IMR-90 (cell line): Measurements from ENCODE around the gene ANO2. TPM values are rescaled to one million over a fixed set of nuclear protein-coding genes. Genes with fewer than 3 reads are reported as not detected.

Experiments
- ATAC-seq: fragments of 200-7000 bp; cut with Tn5 transposase; 2 replicates; pipeline ENCODE4 v1.9.1; 2020; ENCODE audit warnings: low read depth, mild to moderate bottlenecking, moderate library complexity
- BruUV-seq: library from RNA; stranded (reverse); fragments of 400-500 nt; replicated peaks from 2 replicates; lab custom pipeline; 2021; lab: Mats Ljungman, UMichigan
- CTCF ChIA-PET: fragments of 300-600 bp; formaldehyde crosslinking; extraction: SDS; loops from one replicate; lab custom pipeline; 2021; ENCODE audit warnings: antibody characterized with exemption; lab: Yijun Ruan, JAX
- POLR2A ChIA-PET: fragments of 300-600 bp; sonication (Branson Sonifier 250); formaldehyde crosslinking; loops from one replicate; lab custom pipeline; 2022; ENCODE audit warnings: antibody characterized with exemption; ENCODE audit not compliant: unreplicated experiment; lab: Charles Lee
- DNase-seq: peaks from one replicate; pipeline ENCODE4 v3.0.0; 2013
- H2AFZ ChIP-seq: replicated peaks from 2 replicates; pipeline ENCODE3; 2013; ENCODE audit warnings: low read length, mild to moderate bottlenecking; ENCODE audit not compliant: poor library complexity
- H2AK5ac ChIP-seq: 2 replicates; pipeline ENCODE4 v1.6.1; 2013; ENCODE audit warnings: low read depth, low read length, inconsistent platforms
- H2AK9ac ChIP-seq: replicated peaks from 2 replicates; pipeline ENCODE3; 2013; ENCODE audit warnings: mild to moderate bottlenecking, low read depth, low read length, moderate library complexity; ENCODE audit not compliant: poor library complexity
- H2BK120ac ChIP-seq: 2 replicates; pipeline ENCODE4 v1.6.1; 2013; ENCODE audit warnings: low read depth, low read length, inconsistent platforms
- H2BK15ac ChIP-seq: 3 replicates; pipeline ENCODE4 v1.6.1; 2013; ENCODE audit warnings: low read depth, low read length, inconsistent platforms
- H2BK20ac ChIP-seq: 2 replicates; pipeline ENCODE4 v1.6.1; 2013; ENCODE audit warnings: low read depth, mild to moderate bottlenecking, inconsistent platforms, low read length, moderate library complexity
- H2BK5ac ChIP-seq: 2 replicates; pipeline ENCODE4 v1.6.1; 2013; ENCODE audit warnings: mild to moderate bottlenecking, low read depth, low read length, inconsistent platforms; ENCODE audit not compliant: poor library complexity, severe bottlenecking
- H3K14ac ChIP-seq: replicated peaks from 2 replicates; pipeline ENCODE4 v1.6.1; 2013; ENCODE audit warnings: low read depth, low read length, inconsistent platforms
- H3K18ac ChIP-seq: 2 replicates; pipeline ENCODE4 v1.6.1; 2013; ENCODE audit warnings: low read depth, low read length, control low read depth
- H3K23ac ChIP-seq: 2 replicates; pipeline ENCODE4 v1.6.1; 2013; ENCODE audit warnings: low read depth, low read length, inconsistent platforms
- H3K27ac ChIP-seq: 2 replicates; pipeline ENCODE4 v1.5.1; 2013; ENCODE audit warnings: mild to moderate bottlenecking, control low read depth, low read length; ENCODE audit not compliant: insufficient read depth
- H3K27me3 ChIP-seq: 2 replicates; pipeline ENCODE4 v1.6.1; 2013; ENCODE audit warnings: low read length; ENCODE audit not compliant: control insufficient read depth, insufficient read depth
- H3K36me3 ChIP-seq: 2 replicates; pipeline ENCODE4 v1.6.1; 2013; ENCODE audit warnings: low read length, mixed read lengths; ENCODE audit not compliant: control insufficient read depth, insufficient read depth
- H3K4ac ChIP-seq: 2 replicates; pipeline ENCODE4 v1.6.1; 2013; ENCODE audit warnings: low read depth, low read length, inconsistent platforms
- H3K4me1 ChIP-seq: 2 replicates; pipeline ENCODE4 v1.6.1; 2013; ENCODE audit warnings: low read length, mixed read lengths; ENCODE audit not compliant: control insufficient read depth, insufficient read depth
- H3K4me2 ChIP-seq: 2 replicates; pipeline ENCODE4 v1.6.1; 2013; ENCODE audit warnings: low read depth, mild to moderate bottlenecking, control low read depth, low read length, moderate library complexity
- H3K4me3 ChIP-seq: 2 replicates; pipeline ENCODE4 v1.5.1; 2013; ENCODE audit warnings: low read depth, mild to moderate bottlenecking, control low read depth, low read length, moderate library complexity; ENCODE audit not compliant: insufficient read depth
- H3K56ac ChIP-seq: 2 replicates; pipeline ENCODE4 v1.6.1; 2013; ENCODE audit warnings: low read length, inconsistent platforms; ENCODE audit not compliant: insufficient read depth; ENCODE audit errors: extremely low read depth
- H3K79me1 ChIP-seq, 2 experiments: 2 replicates each; pipeline ENCODE4 v1.6.1; 2013; ENCODE audit warnings: low read length in 2 of 2, inconsistent platforms in 1 of 2, low read depth in 1 of 2
- H3K9ac ChIP-seq: 2 replicates; pipeline ENCODE4 v1.6.1; 2013; ENCODE audit warnings: low read depth, low read length, control low read depth
- H3K9me1 ChIP-seq: 2 replicates; pipeline ENCODE4 v1.6.1; 2013; ENCODE audit warnings: low read length, inconsistent platforms; ENCODE audit not compliant: insufficient read depth
- H3K9me3 ChIP-seq: 2 replicates; pipeline ENCODE4 v1.6.1; 2013; ENCODE audit warnings: low read length; ENCODE audit not compliant: control insufficient read depth, insufficient read depth
- H4K20me1 ChIP-seq: 2 replicates; pipeline ENCODE4 v1.6.1; 2013; ENCODE audit warnings: low read length, inconsistent platforms; ENCODE audit not compliant: insufficient read depth
- H4K5ac ChIP-seq: 2 replicates; pipeline ENCODE4 v1.6.1; 2013; ENCODE audit warnings: mild to moderate bottlenecking, low read depth, low read length, control low read depth
- H4K8ac ChIP-seq, 2 experiments: 2 replicates each; pipeline ENCODE4 v1.6.1; 2013; ENCODE audit warnings: low read depth in 2 of 2, low read length in 2 of 2, control low read depth in 1 of 2, inconsistent platforms in 1 of 2
- H4K91ac ChIP-seq: 2 replicates; pipeline ENCODE4 v1.6.1; 2013; ENCODE audit warnings: low read depth, low read length, inconsistent platforms; ENCODE audit not compliant: insufficient read depth
- CHD1 ChIP-seq: IDR thresholded peaks from 2 replicates; pipeline ENCODE4 v1.6.1; 2012; ENCODE audit warnings: low read depth, low read length, improper control_type of control experiment
- MXI1 ChIP-seq: IDR thresholded peaks from 2 replicates; pipeline ENCODE4 v1.6.1; 2012; ENCODE audit warnings: low read depth, mild to moderate bottlenecking, low read length, moderate library complexity, borderline replicate concordance
- RFX5 ChIP-seq: IDR thresholded peaks from 2 replicates; pipeline ENCODE4 v1.8.0; 2012; ENCODE audit warnings: low read depth, mild to moderate bottlenecking, low read length, moderate library complexity
- WGBS, 2 experiments: methylation state at CpG; one replicate each; pipeline versions ENCODE4 v1.1.5 to v1.1.7; 2013; ENCODE audit warnings: missing lambda C conversion rate in 2 of 2; ENCODE audit not compliant: insufficient read length in 1 of 2; ENCODE audit errors: extremely low coverage in 2 of 2; 5-methylcytosine and 5-hydroxymethylcytosine counted together
- dilution Hi-C: fragments of 300-500 bp; cut with HindIII; formaldehyde crosslinking; loops from one replicate; pipeline ENCODE4 v1.14.3; 2018; ENCODE audit warnings: low sequenced_read_pairs; ENCODE audit not compliant: unreplicated experiment
- in situ Hi-C: fragments of 300-500 bp; cut with MboI; formaldehyde crosslinking; loops from 3 replicates; pipeline ENCODE4 v1.14.3; 2019; ENCODE audit warnings: low sequenced_read_pairs, inconsistent platforms, mixed read lengths
- intact Hi-C: fragments of 100-400 bp; cut with micrococcal nuclease; formaldehyde crosslinking; loops from 2 replicates; pipeline ENCODE4 v1.10.0; 2022
- polyA plus RNA-seq, 3 experiments: library from polyadenylated mRNA; depleted of rRNA; stranded (reverse); fragments of >200 nt; gene quantifications; 2 replicates each; pipeline ENCODE4 v1.2.3, GENCODE V29; 2012; ENCODE audit warnings: low replicate concordance in 1 of 3
- total RNA-seq: library from RNA; depleted of rRNA; stranded (reverse); fragments of >200 nt; gene quantifications from 2 replicates; pipeline ENCODE4 v1.2.3, GENCODE V29; 2012
- TF ChIP-seq, protein P1 (sequence below): conservative IDR thresholded peaks from 2 replicates; pipeline ENCODE4 v1.5.1; 2012; ENCODE audit warnings: mild to moderate bottlenecking, low read depth, low read length, improper control_type of control experiment

The ANO2 gene
- total and polyA plus RNA-seq, 2 of the 4 experiments (the other 2 are of a cell fraction): 0.22 TPM; not detected in 1

DNA sequence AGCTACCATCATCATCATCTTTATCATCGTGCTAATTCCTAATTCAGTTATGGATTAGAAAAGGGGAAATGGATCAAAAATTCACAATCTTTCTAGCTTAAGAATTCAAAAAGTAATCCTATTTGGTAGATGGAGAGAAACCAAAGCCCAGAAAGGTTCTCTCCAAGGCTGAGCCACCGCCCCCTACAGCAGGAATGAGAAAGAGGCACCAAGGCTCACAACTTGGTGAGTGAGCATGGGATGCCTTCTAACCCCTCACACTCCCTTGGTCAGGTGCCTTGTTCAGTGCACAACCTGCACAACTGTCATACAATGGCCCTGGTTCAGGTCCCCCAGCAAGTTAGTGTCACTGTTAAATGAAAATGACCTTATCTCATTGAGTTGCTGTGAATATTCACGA, 171.5 kb downstream of the ANO2 start:
- ATAC-seq (no peak), DNase-seq (no peak)
- no TSS peak for BruUV-seq
- no peak overlapping the region for H2BK15ac ChIP-seq
- H2BK120ac ChIP-seq: no peak overlapping the region
- no peaks in the 10 kb centered on the region for H3K9me3 ChIP-seq
- H2BK20ac ChIP-seq: no peak overlapping the region
- no peaks in the 10 kb centered on the region for H3K36me3 ChIP-seq
- H4K8ac ChIP-seq: no peak overlapping the region
- H4K91ac ChIP-seq: no peak overlapping the region
- no peaks in the 10 kb centered on the region for H3K9me1 ChIP-seq
- TF ChIP-seq CHD1 (no peak), MXI1 (no peak), RFX5 (no peak)
- TF ChIP-seq, protein P1, sequence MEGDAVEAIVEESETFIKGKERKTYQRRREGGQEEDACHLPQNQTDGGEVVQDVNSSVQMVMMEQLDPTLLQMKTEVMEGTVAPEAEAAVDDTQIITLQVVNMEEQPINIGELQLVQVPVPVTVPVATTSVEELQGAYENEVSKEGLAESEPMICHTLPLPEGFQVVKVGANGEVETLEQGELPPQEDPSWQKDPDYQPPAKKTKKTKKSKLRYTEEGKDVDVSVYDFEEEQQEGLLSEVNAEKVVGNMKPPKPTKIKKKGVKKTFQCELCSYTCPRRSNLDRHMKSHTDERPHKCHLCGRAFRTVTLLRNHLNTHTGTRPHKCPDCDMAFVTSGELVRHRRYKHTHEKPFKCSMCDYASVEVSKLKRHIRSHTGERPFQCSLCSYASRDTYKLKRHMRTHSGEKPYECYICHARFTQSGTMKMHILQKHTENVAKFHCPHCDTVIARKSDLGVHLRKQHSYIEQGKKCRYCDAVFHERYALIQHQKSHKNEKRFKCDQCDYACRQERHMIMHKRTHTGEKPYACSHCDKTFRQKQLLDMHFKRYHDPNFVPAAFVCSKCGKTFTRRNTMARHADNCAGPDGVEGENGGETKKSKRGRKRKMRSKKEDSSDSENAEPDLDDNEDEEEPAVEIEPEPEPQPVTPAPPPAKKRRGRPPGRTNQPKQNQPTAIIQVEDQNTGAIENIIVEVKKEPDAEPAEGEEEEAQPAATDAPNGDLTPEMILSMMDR: no peak
- no peak overlapping the region for H2AK9ac ChIP-seq
- H4K5ac ChIP-seq: no peak overlapping the region
- no peak overlapping the region for H2AK5ac ChIP-seq
- dilution Hi-C loops: no loop called here
- H3K9ac ChIP-seq: no peak overlapping the region
- H3K4me2 ChIP-seq: no peak overlapping the region
- H3K27me3 ChIP-seq: peaks cover 20% of the 10 kb centered on the region
- H3K79me1 ChIP-seq: no peaks in the 10 kb centered on the region
- WGBS, 2 experiments: no CpG with 5 or more reads among the region's 3 CpGs
- CTCF ChIA-PET: no interaction called here
- H3K18ac ChIP-seq: no peak overlapping the region
- intact Hi-C loops: no loop called here
- H3K56ac ChIP-seq: no peak overlapping the region
- H3K27ac ChIP-seq: no peak overlapping the region
- no peak overlapping the region for H3K4me3 ChIP-seq
- no peak overlapping the region for H2AFZ ChIP-seq
- POLR2A ChIA-PET: no interaction called here
- no peaks in the 10 kb centered on the region for H4K20me1 ChIP-seq
- H2BK5ac ChIP-seq: no peak overlapping the region
- no peaks in the 10 kb centered on the region for H3K4me1 ChIP-seq
- H3K14ac ChIP-seq: no peak overlapping the region
- H3K23ac ChIP-seq: no peak overlapping the region
- H3K4ac ChIP-seq: no peak overlapping the region
- in situ Hi-C loops: no loop called here
